ENCODE results near the gene ARHGAP11A. TPM values are rescaled to one million over a fixed set of nuclear protein-coding genes. Genes with fewer than 3 reads are reported as not detected.
A peak's percentile ranks its signal among the peaks of the same experiment; 100 is the strongest.
"Not testable (repeated sequence)": the region's sequence is repeated elsewhere in the genome, so short reads cannot be mapped to it uniquely, and the experiment has no call there.

Gene ARHGAP11A
- 4.0 TPM for total RNA-seq
- long read RNA-seq, full-length matches to known transcripts = 3 of 4 reads
- long read RNA-seq, partial matches to known transcripts = 1 of 4 reads
- long read RNA-seq, other reads (novel, unspliced or antisense) = 0 of 4 reads

GRCh38 chr15:32615051-32615870 is at the start of gene ARHGAP11A:
Gene ARHGAP11A (plus strand): TSS chr15:32615504. CDS start chr15:32616212, 708 bp downstream.
- intact Hi-C loops (cut with DNase I); H3K36me3 ChIP-seq; H3K4me1 ChIP-seq; H3K9me3 ChIP-seq; H3K27me3 ChIP-seq: not testable (repeated sequence)
- ATAC-seq (peak; percentile 94), DNase-seq (peak; percentile 83)
- Histone ChIP-seq H3K27ac (peak within 1 kb of the TSS; percentile 78), H3K4me3 (peak within 1 kb of the TSS; percentile 58)

GRCh38 chr15:32568988-32569387 is 46.3 kb upstream of the ARHGAP11A start:
- H3K27me3 ChIP-seq; H3K9me3 ChIP-seq; DNase-seq; H3K36me3 ChIP-seq; H3K4me3 ChIP-seq; ATAC-seq; H3K4me1 ChIP-seq; intact Hi-C loops (cut with DNase I); H3K27ac ChIP-seq: not testable (repeated sequence)

GRCh38 chr15:32578482-32578881 is 36.8 kb upstream of the ARHGAP11A start:
- H3K4me1 ChIP-seq; H3K27ac ChIP-seq; intact Hi-C loops (cut with DNase I); H3K9me3 ChIP-seq; H3K36me3 ChIP-seq; DNase-seq; ATAC-seq; H3K27me3 ChIP-seq; H3K4me3 ChIP-seq: not testable (repeated sequence)

GRCh38 chr15:32585844-32586243 is 29.5 kb upstream of the ARHGAP11A start:
- H3K27ac ChIP-seq; H3K36me3 ChIP-seq; DNase-seq; H3K27me3 ChIP-seq; H3K4me3 ChIP-seq; H3K4me1 ChIP-seq; H3K9me3 ChIP-seq; intact Hi-C loops (cut with DNase I); ATAC-seq: not testable (repeated sequence)

- H3K9me3 ChIP-seq; H3K4me3 ChIP-seq; H3K4me1 ChIP-seq; ATAC-seq; H3K27me3 ChIP-seq; H3K27ac ChIP-seq; DNase-seq; intact Hi-C loops (cut with DNase I); H3K36me3 ChIP-seq: not testable (repeated sequence)
Measured at GRCh38 chr15:32593151-32593550, 22.2 kb upstream of the ARHGAP11A start, which contains the start of gene GOLGA8N. Gene GOLGA8N (plus strand): TSS chr15:32593456.

- H3K4me1 ChIP-seq; H3K36me3 ChIP-seq; H3K4me3 ChIP-seq; intact Hi-C loops (cut with DNase I); H3K27me3 ChIP-seq; DNase-seq; ATAC-seq; H3K9me3 ChIP-seq; H3K27ac ChIP-seq: not testable (repeated sequence)
Measured at GRCh38 chr15:32609518-32609917, 5.8 kb upstream of the ARHGAP11A start.

- H3K36me3 ChIP-seq; H3K27ac ChIP-seq; H3K4me1 ChIP-seq; H3K4me3 ChIP-seq; H3K27me3 ChIP-seq; DNase-seq; H3K9me3 ChIP-seq; intact Hi-C loops (cut with DNase I): not testable (repeated sequence)
- TF ChIP-seq CTCF (IDR thresholded peaks at IDR 0.05) = peak; percentile 39
- ATAC-seq = peak; percentile 45
Measured at GRCh38 chr15:32610719-32611118, 4.6 kb upstream of the ARHGAP11A start.

GRCh38 chr15:32614712-32615050 is 623 bp upstream of the ARHGAP11A start:
- peak; percentile 68 for DNase-seq
- peak; percentile 77 for ATAC-seq
- H3K27me3 ChIP-seq; intact Hi-C loops (cut with DNase I); H3K36me3 ChIP-seq; H3K9me3 ChIP-seq; H3K4me1 ChIP-seq: not testable (repeated sequence)
- H3K4me3 ChIP-seq = peak overlapping the region; percentile 58
- peak overlapping the region; percentile 78 for H3K27ac ChIP-seq

- H3K36me3 ChIP-seq; DNase-seq; H3K9me3 ChIP-seq; H3K27me3 ChIP-seq; intact Hi-C loops (cut with DNase I); ATAC-seq; H3K27ac ChIP-seq; H3K4me1 ChIP-seq: not testable (repeated sequence)
- H3K4me3 ChIP-seq = peak overlapping the region; percentile 58
Measured at GRCh38 chr15:32615871-32616426, 645 bp downstream of the ARHGAP11A start.
